Liver (tissue), 9 donors: ENCODE results near the gene PRSS22. TPM values are rescaled to one million over a fixed set of nuclear protein-coding genes. Genes with fewer than 3 reads are reported as not detected.

Experiments used
- DNase-seq: peaks from one replicate; pipeline ENCODE4 v3.0.0-alpha.2; 2017; ENCODE audit warnings: low spot score
- H3K27ac ChIP-seq, 2 donors: one replicate each; pipeline ENCODE4 v1.7.0; 2013; ENCODE audit warnings: inconsistent platforms in 2 of 2, low read length in 2 of 2, control low read depth in 1 of 2, low read depth in 1 of 2, mild to moderate bottlenecking in 1 of 2
- H3K27me3 ChIP-seq, 4 donors: one replicate each; pipeline versions ENCODE4 v1.6.1 to v1.7.0; 2013; ENCODE audit warnings: low read length in 3 of 4, inconsistent platforms in 1 of 4, mild to moderate bottlenecking in 1 of 4, moderate library complexity in 1 of 4; ENCODE audit not compliant: control insufficient read depth in 4 of 4, insufficient read depth in 4 of 4
- H3K36me3 ChIP-seq, 4 donors: one replicate each; pipeline versions ENCODE4 v1.6.1 to v1.7.0; 2013; ENCODE audit warnings: low read length in 3 of 4, mild to moderate bottlenecking in 3 of 4, low read depth in 1 of 4, moderate library complexity in 1 of 4; ENCODE audit not compliant: control insufficient read depth in 4 of 4, insufficient read depth in 3 of 4
- H3K4me1 ChIP-seq, 4 donors: one replicate each; pipeline versions ENCODE4 v1.6.1 to v1.7.0; 2013; ENCODE audit warnings: low read length in 3 of 4, mild to moderate bottlenecking in 3 of 4, moderate library complexity in 1 of 4; ENCODE audit not compliant: control insufficient read depth in 4 of 4, insufficient read depth in 4 of 4
- H3K4me3 ChIP-seq, 3 donors: one replicate each; pipeline versions ENCODE4 v1.6.1 to v1.7.0; 2013; ENCODE audit warnings: low read length in 3 of 3, control low read depth in 1 of 3, low read depth in 1 of 3, mild to moderate bottlenecking in 1 of 3
- H3K9ac ChIP-seq, 2 donors: one replicate each; pipeline ENCODE4 v1.7.0; 2013; ENCODE audit warnings: low read length in 2 of 2, mild to moderate bottlenecking in 2 of 2, moderate library complexity in 2 of 2, control low read depth in 1 of 2, low read depth in 1 of 2
- H3K9me3 ChIP-seq, 4 donors: one replicate each; pipeline versions ENCODE4 v1.6.1 to v1.7.0; 2013; ENCODE audit warnings: low read length in 3 of 4; ENCODE audit not compliant: control insufficient read depth in 4 of 4
- CTCF ChIP-seq: fragments of 150-350 bp; IDR thresholded peaks from 2 replicates; pipeline ENCODE4 v1.5.1; 2017; ENCODE audit warnings: improper control_type of control experiment, low read depth, low read length; ENCODE audit not compliant: missing input control
- EGR1 ChIP-seq, 2 donors: IDR thresholded peaks; 2 replicates each; pipeline ENCODE4 v1.6.1; 2016 to 2018; ENCODE audit warnings: antibody characterized with exemption in 2 of 2, low read depth in 2 of 2
- FOXA2 ChIP-seq: IDR thresholded peaks from 2 replicates; pipeline ENCODE4 v1.6.1; 2016; ENCODE audit warnings: antibody characterized with exemption
- GABPA ChIP-seq, 2 donors: IDR thresholded peaks in 1 of 2; conservative IDR thresholded peaks in 1 of 2; 2 replicates each; pipeline ENCODE4 v1.6.1; 2016; ENCODE audit warnings: antibody characterized with exemption in 2 of 2, mild to moderate bottlenecking in 1 of 2, moderate library complexity in 1 of 2
- HNF4A ChIP-seq, 2 donors: conservative IDR thresholded peaks; 2 replicates each; pipeline ENCODE4 v1.6.1; 2016; ENCODE audit warnings: antibody characterized with exemption in 2 of 2, mild to moderate bottlenecking in 2 of 2
- HNF4G ChIP-seq: IDR thresholded peaks from 2 replicates; pipeline ENCODE4 v1.6.1; 2016; ENCODE audit warnings: antibody characterized with exemption
- JUND ChIP-seq, 2 donors: IDR thresholded peaks; 2 replicates each; pipeline ENCODE4 v1.6.1; 2016; ENCODE audit warnings: antibody characterized with exemption in 2 of 2
- MAX ChIP-seq: IDR thresholded peaks from 2 replicates; pipeline ENCODE4 v1.6.1; 2016; ENCODE audit warnings: antibody characterized with exemption
- REST ChIP-seq: IDR thresholded peaks from 2 replicates; pipeline ENCODE4 v1.6.1; 2016; ENCODE audit warnings: antibody characterized with exemption, mild to moderate bottlenecking
- RXRA ChIP-seq, 2 donors: IDR thresholded peaks; 2 replicates each; pipeline ENCODE4 v1.6.1; 2017 to 2018; ENCODE audit warnings: antibody characterized with exemption in 2 of 2, mild to moderate bottlenecking in 1 of 2
- SP1 ChIP-seq: IDR thresholded peaks from 2 replicates; pipeline ENCODE4 v1.6.1; 2018; ENCODE audit warnings: antibody characterized with exemption, mild to moderate bottlenecking
- YY1 ChIP-seq: IDR thresholded peaks from 2 replicates; pipeline ENCODE4 v1.6.1; 2016; ENCODE audit warnings: antibody characterized with exemption, mild to moderate bottlenecking
- ZBTB33 ChIP-seq: IDR thresholded peaks from 2 replicates; pipeline ENCODE4 v1.6.1; 2016; ENCODE audit warnings: antibody characterized with exemption
- WGBS: extraction: QIAGEN DNeasy Blood & Tissue Kit; methylation state at CpG from one replicate; pipeline ENCODE4 v1.1.7; 2013; 5-methylcytosine and 5-hydroxymethylcytosine counted together
- polyA plus RNA-seq, 2 donors: library from polyadenylated mRNA; stranded (reverse) in 1 of 2; unstranded in 1 of 2; fragments of 200-250 nt in 1 of 2; fragments of >200 nt in 1 of 2; fragmentation: Nextera tagmentation in 1 of 2; extraction: Ambion mirVana in 1 of 2; gene quantifications; one replicate each; pipeline versions ENCODE4 v1.2.1 to v1.2.3, GENCODE V29; 2013 to 2015
- total RNA-seq, 2 donors: library from RNA; depleted of rRNA; stranded (reverse); fragments of >200 nt; gene quantifications; one replicate each; pipeline ENCODE4 v1.2.3, GENCODE V29; 2014
- donor health status: healthy.
- donor health status: healthy.
- donor health status: healthy.
- donor health status: healthy.
- donor health status: healthy.

PRSS22 gene
- total and polyA plus RNA-seq, 4 donors, result 0.23 to 1.1 (median 0.32) TPM; not detected in 1

- Histone ChIP-seq H3K9ac (no peak overlapping the region), H3K27me3 (peaks cover 0 to 2% (median 0%) of the 10 kb centered on the region in 4 donors), H3K36me3 (no peaks in the 10 kb centered on the region), H3K4me1 (peaks cover 0 to 5% (median under 1%) of the 10 kb centered on the region in 4 donors), H3K27ac (no peak overlapping the region), H3K4me3 (no peak overlapping the region), H3K9me3 (peaks cover 0 to 11% (median under 1%) of the 10 kb centered on the region in 4 donors)
- WGBS, result 79% methylated on average over 6 of the region's 6 CpGs
- DNase-seq, result no peak
- TF ChIP-seq HNF4A (conservative IDR thresholded peaks at IDR 0.05) (no peak), FOXA2 (no peak), YY1 (no peak), SP1 (no peak), GABPA (IDR thresholded peaks at IDR 0.05 in 1 of 2, conservative IDR thresholded peaks at IDR 0.05 in 1 of 2) (no peak), RXRA (IDR thresholded peaks at IDR 0.05) (no peak), EGR1 (IDR thresholded peaks at IDR 0.05; ENCODE audit: low read depth in 2 of 2) (no peak), HNF4G (no peak), MAX (no peak), REST (no peak)
Measured at GRCh38 chr16:2855536-2855935, 2.4 kb downstream of the PRSS22 start.

- no peaks in the 10 kb centered on the region for H3K36me3 ChIP-seq
- no peak for DNase-seq
- peak; percentile 7 for TF ChIP-seq CTCF
- no peak for TF ChIP-seq FOXA2
- WGBS, result 60% methylated on average over 5 of the region's 5 CpGs
- peaks cover 0 to 11% (median under 1%) of the 10 kb centered on the region in 4 donors for H3K9me3 ChIP-seq
- H3K4me3 ChIP-seq, result no peak overlapping the region
- no peak overlapping the region for H3K9ac ChIP-seq
- peaks cover 0 to 5% (median under 1%) of the 10 kb centered on the region in 4 donors for H3K4me1 ChIP-seq
- H3K27me3 ChIP-seq, result peaks cover 0 to 2% (median 0%) of the 10 kb centered on the region in 4 donors
- no peak overlapping the region for H3K27ac ChIP-seq
Measured at GRCh38 chr16:2854700-2855309, 3.2 kb downstream of the PRSS22 start.

GRCh38 chr16:2853531-2854073, 4.4 kb downstream of the PRSS22 start:
- Histone ChIP-seq H3K27me3 (no peaks in the 10 kb centered on the region), H3K9ac (no peak overlapping the region), H3K4me1 (peaks cover 0 to 3% (median under 1%) of the 10 kb centered on the region in 4 donors), H3K9me3 (peaks cover 0 to 11% (median under 1%) of the 10 kb centered on the region in 4 donors), H3K4me3 (no peak overlapping the region), H3K27ac (no peak overlapping the region), H3K36me3 (no peaks in the 10 kb centered on the region)
- no peak for DNase-seq
- WGBS, result 77% methylated on average over 18 of the region's 18 CpGs
- TF ChIP-seq FOXA2 (no peak), ZBTB33 (no peak), YY1 (no peak), HNF4G (no peak), GABPA (IDR thresholded peaks at IDR 0.05 in 1 of 2, conservative IDR thresholded peaks at IDR 0.05 in 1 of 2) (no peak), SP1 (no peak), REST (no peak), JUND (IDR thresholded peaks at IDR 0.05) (no peak)
